ENCODE measurements around the gene COL6A3.

DNA sequence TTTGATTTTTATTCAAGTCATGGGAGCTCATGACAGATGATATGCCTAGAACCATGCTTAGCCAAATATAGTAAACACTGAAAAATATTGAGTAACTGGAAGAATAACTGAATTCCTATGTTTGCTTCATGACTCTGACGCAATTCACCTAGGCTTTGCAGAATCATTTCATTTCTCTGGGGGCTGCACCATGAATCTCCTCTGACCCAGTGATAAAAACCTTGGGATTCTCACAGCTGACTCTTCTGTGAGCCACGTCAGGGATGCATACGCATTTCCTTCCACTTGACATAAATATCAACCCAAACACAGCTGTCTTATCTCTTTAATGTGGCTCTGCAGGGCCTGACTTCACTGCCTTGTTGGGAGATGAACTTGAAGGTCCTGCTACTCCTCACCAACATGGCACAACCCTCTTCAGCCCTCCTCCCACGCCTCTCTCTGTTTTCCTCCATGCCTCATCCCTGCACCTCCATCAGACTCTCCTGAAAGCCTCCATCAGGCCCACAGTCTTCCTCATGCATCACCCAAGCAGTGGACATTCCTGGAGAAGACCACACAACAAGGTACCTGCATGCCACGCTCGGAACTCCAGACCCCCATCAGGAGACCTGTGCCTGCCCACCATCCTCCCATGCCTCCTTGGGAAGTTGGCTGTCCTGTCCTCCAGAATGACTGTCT, 29.8 kb downstream of the COL6A3 start:
- TF ChIP-seq SUZ12 (IDR thresholded peaks at IDR 0.05; ENCODE audit: extremely low read depth, insufficient read depth, insufficient read length) (no peak), YY1 (IDR thresholded peaks at IDR 0.05; ENCODE audit: insufficient read depth, insufficient read length) (no peak)
